H1 (cell line): ENCODE results near the gene CDCP1. TPM values are rescaled to one million over a fixed set of nuclear protein-coding genes. Genes with fewer than 3 reads are reported as not detected.
"Not testable (repeated sequence)": the region's sequence is repeated elsewhere in the genome, so short reads cannot be mapped to it uniquely, and the experiment has no call there.

Source experiments
- CTCF ChIA-PET: fragments of 300-600 bp; sonication (Branson Sonifier 250); formaldehyde crosslinking; loops from one replicate; lab custom pipeline; 2021; ENCODE audit not compliant: partially characterized antibody; lab: Charles Lee
- POLR2A ChIA-PET: fragments of 300-600 bp; sonication (Branson Sonifier 250); formaldehyde crosslinking; loops from one replicate; lab custom pipeline; 2021; ENCODE audit warnings: inconsistent platforms; ENCODE audit not compliant: partially characterized antibody; lab: Charles Lee
- DNase-seq, 2 experiments: peaks; one replicate each; pipeline versions ENCODE4 v3.0.0 to v3.0.0-alpha.2; 2010 to 2022; ENCODE audit warnings: low spot score in 2 of 2, low read depth in 1 of 2, mixed read lengths in 1 of 2
- FAIRE-seq: peaks from 2 replicates; lab custom pipeline; 2011; peaks lifted over from hg19 to GRCh38; lab: Jason Lieb, UNC
- H2AFZ ChIP-seq: 2 replicates; pipeline ENCODE4 v1.8.1; 2012; ENCODE audit warnings: low read length, inconsistent platforms
- H2AK5ac ChIP-seq: 2 replicates; pipeline ENCODE4 v1.6.1; 2013; ENCODE audit warnings: low read depth, low read length
- H2BK120ac ChIP-seq: replicated peaks from 2 replicates; pipeline ENCODE3; 2013; ENCODE audit warnings: low read depth, low read length, inconsistent platforms
- H2BK12ac ChIP-seq: 2 replicates; pipeline ENCODE4 v1.6.1; 2013; ENCODE audit warnings: low read depth, low read length
- H2BK15ac ChIP-seq: 2 replicates; pipeline ENCODE4 v1.6.1; 2013; ENCODE audit warnings: low read length
- H2BK20ac ChIP-seq: 2 replicates; pipeline ENCODE4 v1.6.1; 2013; ENCODE audit warnings: low read length
- H2BK5ac ChIP-seq: 2 replicates; pipeline ENCODE4 v1.6.1; 2013; ENCODE audit warnings: low read depth, low read length
- H3K14ac ChIP-seq: 2 replicates; pipeline ENCODE4 v1.6.1; 2013; ENCODE audit warnings: inconsistent platforms; ENCODE audit not compliant: insufficient read length
- H3K18ac ChIP-seq: 2 replicates; pipeline ENCODE4 v1.6.1; 2013; ENCODE audit warnings: low read length; ENCODE audit errors: extremely low read depth
- H3K23ac ChIP-seq: 2 replicates; pipeline ENCODE4 v1.6.1; 2013; ENCODE audit warnings: inconsistent platforms; ENCODE audit not compliant: insufficient read length
- H3K23me2 ChIP-seq: 2 replicates; pipeline ENCODE4 v1.6.1; 2013; ENCODE audit warnings: low read depth, low read length
- H3K27ac ChIP-seq: 2 replicates; pipeline ENCODE4 v1.6.1; 2011; ENCODE audit warnings: low read depth, low read length, inconsistent platforms
- H3K27me3 ChIP-seq, 4 experiments: replicated peaks in 1 of 4; 1 replicate in 1 of 4; 2 replicates in 3 of 4; pipeline versions ENCODE4 v1.6.1 to v1.8.1; 2011 to 2013; ENCODE audit warnings: low read length in 3 of 4, mild to moderate bottlenecking in 3 of 4, inconsistent platforms in 2 of 4, mixed read lengths in 2 of 4, moderate library complexity in 1 of 4; ENCODE audit not compliant: control insufficient read depth in 3 of 4, insufficient read depth in 3 of 4; ENCODE audit errors: extremely low read depth in 1 of 4
- H3K36me3 ChIP-seq, 4 experiments: 2 replicates each; pipeline versions ENCODE4 v1.6.1 to v1.8.1; 2011 to 2013; ENCODE audit warnings: mild to moderate bottlenecking in 4 of 4, low read length in 3 of 4, moderate library complexity in 2 of 4, control low read depth in 1 of 4, inconsistent platforms in 1 of 4; ENCODE audit not compliant: insufficient read depth in 4 of 4, control insufficient read depth in 2 of 4
- H3K4ac ChIP-seq: replicated peaks from 2 replicates; pipeline ENCODE3; 2013; ENCODE audit warnings: low read length, low read depth, mixed read lengths, inconsistent platforms; ENCODE audit not compliant: insufficient read length
- H3K4me1 ChIP-seq, 4 experiments: replicated peaks in 1 of 4; 1 replicate in 1 of 4; 2 replicates in 3 of 4; pipeline versions ENCODE4 v1.6.1 to v1.8.1; 2011 to 2013; ENCODE audit warnings: low read length in 3 of 4, inconsistent platforms in 2 of 4, mixed read lengths in 1 of 4; ENCODE audit not compliant: insufficient read depth in 4 of 4, control insufficient read depth in 3 of 4
- H3K4me2 ChIP-seq, 2 experiments: 2 replicates each; pipeline versions ENCODE4 v1.6.1 to v1.8.1; 2011 to 2013; ENCODE audit warnings: low read depth in 2 of 2, low read length in 2 of 2, control low read depth in 1 of 2, inconsistent platforms in 1 of 2, mild to moderate bottlenecking in 1 of 2; ENCODE audit not compliant: insufficient read depth in 1 of 2
- H3K4me3 ChIP-seq, 4 experiments: fragments of 200-600, 300-600 bp in 1 of 4; sonication (generic), shearing (Covaris generic), sonication (Bioruptor Twin) in 1 of 4; 2 replicates each; pipeline versions ENCODE4 v1.5.1 to v1.8.1; 2011 to 2016; ENCODE audit warnings: low read length in 4 of 4, low read depth in 3 of 4, control low read depth in 2 of 4, inconsistent platforms in 2 of 4, mild to moderate bottlenecking in 2 of 4, mixed read lengths in 1 of 4, moderate library complexity in 1 of 4; ENCODE audit not compliant: insufficient read depth in 2 of 4; ENCODE audit errors: extremely low read depth in 1 of 4
- H3K56ac ChIP-seq: replicated peaks from 2 replicates; pipeline ENCODE3; 2013; ENCODE audit warnings: low read depth, mild to moderate bottlenecking, mixed read lengths, low read length, inconsistent platforms; ENCODE audit not compliant: insufficient read length
- H3K79me1 ChIP-seq: 2 replicates; pipeline ENCODE4 v1.6.1; 2013; ENCODE audit warnings: low read depth, low read length, control low read depth
- H3K79me2 ChIP-seq, 2 experiments: 2 replicates each; pipeline versions ENCODE4 v1.6.1 to v1.8.1; 2012 to 2013; ENCODE audit warnings: low read length in 2 of 2, mild to moderate bottlenecking in 2 of 2, inconsistent platforms in 1 of 2; ENCODE audit not compliant: insufficient read depth in 2 of 2, control insufficient read depth in 1 of 2
- H3K9ac ChIP-seq, 4 experiments: replicated peaks in 1 of 4; 1 replicate in 1 of 4; 2 replicates in 3 of 4; pipeline versions ENCODE4 v1.6.1 to v1.8.1; 2011 to 2013; ENCODE audit warnings: low read depth in 3 of 4, low read length in 3 of 4, control low read depth in 2 of 4, mild to moderate bottlenecking in 2 of 4, moderate library complexity in 2 of 4, inconsistent platforms in 1 of 4; ENCODE audit errors: extremely low read depth in 1 of 4
- H3K9me3 ChIP-seq, 2 experiments: 2 replicates each; pipeline versions ENCODE4 v1.6.1 to v1.8.1; 2012 to 2013; ENCODE audit warnings: mild to moderate bottlenecking in 2 of 2, moderate library complexity in 2 of 2, control low read depth in 1 of 2, inconsistent platforms in 1 of 2, low read depth in 1 of 2, low read length in 1 of 2, mixed read lengths in 1 of 2; ENCODE audit not compliant: insufficient read depth in 2 of 2
- H4K20me1 ChIP-seq, 2 experiments: replicated peaks in 1 of 2; 2 replicates each; pipeline versions ENCODE3 to v1.8.1; 2011 to 2013; ENCODE audit warnings: inconsistent platforms in 2 of 2, low read length in 2 of 2, mild to moderate bottlenecking in 1 of 2; ENCODE audit not compliant: insufficient read depth in 2 of 2, control insufficient read depth in 1 of 2
- H4K5ac ChIP-seq: 2 replicates; pipeline ENCODE4 v1.6.1; 2013; ENCODE audit warnings: low read length, low read depth, mixed read lengths, inconsistent platforms; ENCODE audit not compliant: insufficient read length
- H4K8ac ChIP-seq: 2 replicates; pipeline ENCODE4 v1.8.0; 2013; ENCODE audit warnings: mild to moderate bottlenecking, moderate library complexity, low read length, inconsistent platforms; ENCODE audit not compliant: insufficient read depth; ENCODE audit errors: extremely low read depth
- H4K91ac ChIP-seq: replicated peaks from 2 replicates; pipeline ENCODE3; 2013; ENCODE audit warnings: low read length, mixed read lengths, inconsistent platforms; ENCODE audit not compliant: insufficient read length
- whole genome bisulfite sequencing, 2 experiments: shearing (Covaris generic) in 1 of 2; methylation state at CpG; one replicate each; pipeline versions ENCODE4 v1.1.6 to v1.1.7; 2013 to 2015; ENCODE audit warnings: low lambda C conversion rate in 2 of 2, mixed read lengths in 2 of 2, inconsistent platforms in 1 of 2, low coverage in 1 of 2, missing lambda C conversion rate in 1 of 2; ENCODE audit not compliant: insufficient replicate concordance in 2 of 2, insufficient coverage in 1 of 2, insufficient read length in 1 of 2; ENCODE audit errors: extremely low coverage in 1 of 2, missing lambda C conversion rate in 1 of 2; 5-methylcytosine and 5-hydroxymethylcytosine counted together
- polyA plus RNA-seq, 7 experiments: library from polyadenylated mRNA; depleted of rRNA in 3 of 7; stranded (reverse) in 5 of 7; unstranded in 2 of 7; fragments of >200 nt in 5 of 7; fragments of 200-250 nt in 2 of 7; gene quantifications; 1 replicate in 5 of 7; 2 replicates in 1 of 7; 4 replicates in 1 of 7; pipeline versions ENCODE4 v1.2.1 to v1.2.3, GENCODE V29; 2011 to 2013; ENCODE audit warnings: missing spikeins in 2 of 7, mixed read lengths in 2 of 7
- total RNA-seq: library from RNA; stranded (reverse); fragmentation: NEBNext Ultra II Directional; extraction: Animal tissue kit (Norgen Biotek cat#: 25700); gene quantifications from 2 replicates; pipeline ENCODE4 v1.2.1, GENCODE V29; 2021

The CDCP1 gene
- total and polyA plus RNA-seq, 2 of the 8 experiments (the other 6 are each of a cell fraction or from before 2014, with no cell fraction given): 10.0 to 23.3 TPM

- H4K91ac ChIP-seq, DNase-seq, H3K9me3 ChIP-seq, H3K18ac ChIP-seq, H3K27ac ChIP-seq, H3K4ac ChIP-seq, H3K4me3 ChIP-seq, H2AK5ac ChIP-seq, H2BK12ac ChIP-seq, H3K23me2 ChIP-seq, H2BK120ac ChIP-seq, FAIRE-seq, H4K8ac ChIP-seq, H2BK20ac ChIP-seq, H3K4me1 ChIP-seq, H3K36me3 ChIP-seq, H3K4me2 ChIP-seq, H3K23ac ChIP-seq, H2AFZ ChIP-seq, H3K79me2 ChIP-seq, H4K5ac ChIP-seq, H2BK5ac ChIP-seq, POLR2A ChIA-PET, H2BK15ac ChIP-seq, H3K9ac ChIP-seq, H4K20me1 ChIP-seq, H3K14ac ChIP-seq, H3K79me1 ChIP-seq, H3K56ac ChIP-seq: not testable (repeated sequence)
- CTCF ChIA-PET: interaction anchor here (0.8 to 14.6 kb wide), 3 partner anchors 14 to 290 kb away, joined by 3 to 263 read pairs (median 23); no protein-coding TSS in a partner anchor
- H3K27me3 ChIP-seq: peaks cover 7 to 33% (median 31%) of the 10 kb centered on the region in 4 experiments
- 75% methylated on average over 1 of the region's 1 CpG; no CpG with 5 or more reads in 1 of the 2 experiments for WGBS, 2 experiments
Observed at GRCh38 chr3:45053805-45054195, 92.4 kb downstream of the CDCP1 start.
